Panc1 (cell line): Measurements from ENCODE around the gene ZNF470. TPM values are rescaled to one million over a fixed set of nuclear protein-coding genes. Genes with fewer than 3 reads are reported as not detected.

Experiments used
- ATAC-seq: fragments of 200-7000 bp; cut with Tn5 transposase; 2 replicates; pipeline ENCODE4 v1.9.1; 2020; ENCODE audit warnings: mild to moderate bottlenecking, moderate library complexity
- Bru-seq: library from RNA; stranded (reverse); fragments of 400-500 nt; gene quantifications from one replicate; lab custom pipeline; 2021; lab: Mats Ljungman, UMichigan
- BruChase-seq, 2 experiments: library from RNA; stranded (reverse); fragments of 400-500 nt; gene quantifications; one replicate each; lab custom pipeline; 2021; lab: Mats Ljungman, UMichigan
- BruUV-seq: library from RNA; stranded (reverse); fragments of 400-500 nt; replicated peaks from 2 replicates; lab custom pipeline; 2021; lab: Mats Ljungman, UMichigan
- CTCF ChIA-PET: fragments of 300-600 bp; sonication (Branson Sonifier 250); formaldehyde crosslinking; loops from one replicate; lab custom pipeline; 2022; ENCODE audit warnings: antibody characterized with exemption; lab: Charles Lee
- POLR2A ChIA-PET: fragments of 300-600 bp; sonication (Branson Sonifier 250); formaldehyde crosslinking; loops from one replicate; lab custom pipeline; 2022; ENCODE audit warnings: antibody characterized with exemption; lab: Charles Lee
- DNase-seq: peaks from one replicate; pipeline ENCODE4 v3.0.0-alpha.2; 2010; ENCODE audit warnings: low read depth, low spot score
- H3K27ac ChIP-seq: 2 replicates; pipeline ENCODE4 v1.5.1; 2011; ENCODE audit warnings: mild to moderate bottlenecking, low read length, inconsistent platforms
- H3K27me3 ChIP-seq: fragments of 200-500 bp; sonication (Bioruptor generic); 2 replicates; pipeline ENCODE4 v1.6.0; 2014; ENCODE audit warnings: low read length, inconsistent platforms; ENCODE audit not compliant: control insufficient read depth, insufficient read depth
- H3K36me3 ChIP-seq: fragments of 200-500 bp; sonication (Bioruptor generic); 2 replicates; pipeline ENCODE4 v1.5.1; 2014; ENCODE audit warnings: inconsistent platforms, mild to moderate bottlenecking, low read length, moderate library complexity; ENCODE audit not compliant: control insufficient read depth, insufficient read depth
- H3K4me1 ChIP-seq: 2 replicates; pipeline ENCODE4 v1.5.1; 2011; ENCODE audit warnings: inconsistent platforms, mild to moderate bottlenecking, low read length, moderate library complexity; ENCODE audit not compliant: control insufficient read depth, insufficient read depth
- H3K4me3 ChIP-seq, 2 experiments: 2 replicates each; pipeline ENCODE4 v1.5.1; 2011 to 2012; ENCODE audit warnings: low read depth in 2 of 2, low read length in 2 of 2, mild to moderate bottlenecking in 2 of 2, inconsistent platforms in 1 of 2, moderate library complexity in 1 of 2
- H3K9me3 ChIP-seq: fragments of 200-500 bp; sonication (Bioruptor generic); 2 replicates; pipeline ENCODE4 v1.5.1; 2014; ENCODE audit warnings: low read depth, mild to moderate bottlenecking, inconsistent platforms, low read length, moderate library complexity; ENCODE audit not compliant: control insufficient read depth, insufficient read depth
- CTCF ChIP-seq: fragments of 450-650 bp; IDR thresholded peaks from 2 replicates; pipeline ENCODE4 v1.5.1; 2017; ENCODE audit warnings: mild to moderate bottlenecking
- POLR2AphosphoS5 ChIP-seq: IDR thresholded peaks from 2 replicates; pipeline ENCODE4 v1.6.1; 2012; ENCODE audit warnings: mild to moderate bottlenecking, low read depth, low read length, moderate library complexity
- SIN3A ChIP-seq: IDR thresholded peaks from 2 replicates; pipeline ENCODE4 v1.6.1; 2012; ENCODE audit warnings: low read depth, mild to moderate bottlenecking, low read length, moderate library complexity, borderline replicate concordance; ENCODE audit not compliant: insufficient read depth
- TCF7L2 ChIP-seq: IDR thresholded peaks from 2 replicates; pipeline ENCODE4 v1.6.1; 2011; ENCODE audit warnings: mild to moderate bottlenecking, low read depth, low read length, inconsistent platforms
- in situ Hi-C: cut with HindIII; loops from 2 replicates; pipeline ENCODE4 v1.10.0; 2016; ENCODE audit warnings: low sequenced_read_pairs, low pct_unique_long_range_greater_than_20kb
- intact Hi-C: fragments of 100-400 bp; cut with micrococcal nuclease; formaldehyde crosslinking; loops from one replicate; pipeline ENCODE4 v1.10.0; 2022; ENCODE audit not compliant: unreplicated experiment
- long read RNA-seq: library from polyadenylated mRNA; unstranded; transcript quantifications from one replicate; pipeline ENCODE4 v2.0.0, GENCODE V29; 2021; ENCODE audit not compliant: unreplicated experiment
- polyA plus RNA-seq: library from polyadenylated mRNA; unstranded; fragments of >200 nt; gene quantifications from one replicate; pipeline ENCODE4 v1.2.1, GENCODE V29; 2012; ENCODE audit warnings: missing spikeins; ENCODE audit not compliant: insufficient read length
- total RNA-seq: library from RNA; stranded (reverse); gene quantifications from one replicate; pipeline ENCODE4 v1.2.1, GENCODE V29; 2021; ENCODE audit not compliant: unreplicated experiment
- TF ChIP-seq, protein P1 (sequence below), 2 experiments: IDR thresholded peaks; 2 replicates each; pipeline ENCODE4 v1.6.1; 2011 to 2012; ENCODE audit warnings: low read depth in 2 of 2, control low read depth in 1 of 2, low read length in 1 of 2, mild to moderate bottlenecking in 1 of 2, moderate library complexity in 1 of 2; ENCODE audit not compliant: insufficient read depth in 1 of 2

ZNF470 gene
- total RNA-seq (not detected), Bru-seq, nascent RNA (percentile 9 among the genes with signal in this experiment), BruChase-seq, experiment 1, labeled RNA remaining after a 2-hour chase (not detected), BruChase-seq, experiment 2, labeled RNA remaining after a 6-hour chase (percentile 10 among the genes with signal in this experiment)
- polyA plus RNA-seq: not detected
- long read RNA-seq: 0 reads

DNA sequence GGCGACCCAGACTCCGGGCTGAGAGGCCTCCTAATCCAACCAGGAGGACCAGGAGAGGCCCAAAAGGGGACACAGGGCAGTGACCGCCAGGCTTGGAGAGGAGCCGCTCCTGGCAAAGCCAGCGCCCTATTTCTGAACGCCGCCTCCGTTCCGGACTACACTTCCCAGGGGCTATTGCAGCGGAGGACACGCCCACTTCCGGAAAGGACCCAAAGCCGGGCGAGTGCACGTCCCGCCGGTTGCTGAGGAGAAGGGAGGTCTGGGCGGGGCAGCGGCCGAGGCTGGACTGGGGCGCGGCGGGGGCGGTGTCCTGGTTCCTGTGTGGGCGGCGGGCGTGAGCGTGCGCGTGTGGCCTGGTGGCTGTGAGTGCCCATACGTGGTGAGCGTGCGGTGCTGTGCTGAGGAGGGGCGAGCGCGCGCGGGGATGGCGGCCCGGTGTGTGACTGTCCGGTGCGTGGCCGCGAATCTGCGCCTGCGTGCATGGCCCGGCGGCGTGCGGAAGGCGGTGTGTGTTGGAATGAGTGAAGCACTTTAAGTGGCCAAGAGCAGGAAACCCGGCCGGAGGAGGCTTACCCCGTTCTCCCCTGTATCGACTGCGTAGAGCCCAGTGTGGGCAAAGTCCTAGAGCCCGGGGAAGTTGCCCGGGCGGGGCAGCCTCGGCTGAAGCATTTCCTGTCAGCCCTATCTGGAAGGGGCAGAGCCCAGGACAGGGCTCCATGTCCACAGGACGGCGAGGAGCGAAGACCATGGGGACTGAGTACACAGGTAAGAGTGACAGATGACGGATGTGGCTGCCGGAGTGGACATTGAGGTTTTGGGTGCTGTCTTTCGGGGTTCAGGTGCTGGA is at the start of gene ZNF470:
Gene ZNF470, plus strand, starts transcription at position 195 of the 847 bp plus-strand sequence. CDS start 2,844 bp downstream, outside the sequence.
- peaks cover 49% of the 10 kb centered on the region; the same call in 1 of the 2 replicates for H3K9me3 ChIP-seq
- H3K27me3 ChIP-seq: no peaks in the 10 kb centered on the region
- in situ Hi-C loops (no loop called here), intact Hi-C loops (no loop called here)
- ChIA-PET CTCF (no interaction called here), POLR2A (no interaction called here)
- no peaks in the 10 kb centered on the region for H3K36me3 ChIP-seq
- H3K4me3 ChIP-seq: peak within 1 kb of the TSS in 1 of 2 experiments; percentile 34; a peak in 1 of 4 replicates
- H3K27ac ChIP-seq: no peak within 1 kb of the TSS
- BruUV-seq: no TSS peak
- no peaks in the 10 kb centered on the region for H3K4me1 ChIP-seq
- TF ChIP-seq TCF7L2: no peak
- TF ChIP-seq CTCF: no peak
- TF ChIP-seq POLR2AphosphoS5: no peak
- TF ChIP-seq SIN3A: no peak
- TF ChIP-seq, protein P1, sequence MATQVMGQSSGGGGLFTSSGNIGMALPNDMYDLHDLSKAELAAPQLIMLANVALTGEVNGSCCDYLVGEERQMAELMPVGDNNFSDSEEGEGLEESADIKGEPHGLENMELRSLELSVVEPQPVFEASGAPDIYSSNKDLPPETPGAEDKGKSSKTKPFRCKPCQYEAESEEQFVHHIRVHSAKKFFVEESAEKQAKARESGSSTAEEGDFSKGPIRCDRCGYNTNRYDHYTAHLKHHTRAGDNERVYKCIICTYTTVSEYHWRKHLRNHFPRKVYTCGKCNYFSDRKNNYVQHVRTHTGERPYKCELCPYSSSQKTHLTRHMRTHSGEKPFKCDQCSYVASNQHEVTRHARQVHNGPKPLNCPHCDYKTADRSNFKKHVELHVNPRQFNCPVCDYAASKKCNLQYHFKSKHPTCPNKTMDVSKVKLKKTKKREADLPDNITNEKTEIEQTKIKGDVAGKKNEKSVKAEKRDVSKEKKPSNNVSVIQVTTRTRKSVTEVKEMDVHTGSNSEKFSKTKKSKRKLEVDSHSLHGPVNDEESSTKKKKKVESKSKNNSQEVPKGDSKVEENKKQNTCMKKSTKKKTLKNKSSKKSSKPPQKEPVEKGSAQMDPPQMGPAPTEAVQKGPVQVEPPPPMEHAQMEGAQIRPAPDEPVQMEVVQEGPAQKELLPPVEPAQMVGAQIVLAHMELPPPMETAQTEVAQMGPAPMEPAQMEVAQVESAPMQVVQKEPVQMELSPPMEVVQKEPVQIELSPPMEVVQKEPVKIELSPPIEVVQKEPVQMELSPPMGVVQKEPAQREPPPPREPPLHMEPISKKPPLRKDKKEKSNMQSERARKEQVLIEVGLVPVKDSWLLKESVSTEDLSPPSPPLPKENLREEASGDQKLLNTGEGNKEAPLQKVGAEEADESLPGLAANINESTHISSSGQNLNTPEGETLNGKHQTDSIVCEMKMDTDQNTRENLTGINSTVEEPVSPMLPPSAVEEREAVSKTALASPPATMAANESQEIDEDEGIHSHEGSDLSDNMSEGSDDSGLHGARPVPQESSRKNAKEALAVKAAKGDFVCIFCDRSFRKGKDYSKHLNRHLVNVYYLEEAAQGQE (IDR thresholded peaks at IDR 0.05; ENCODE audit: insufficient read depth in 1 of 2, low read depth in 2 of 2, low read length in 1 of 2): no peak
- no peak for ATAC-seq
- no peak for DNase-seq

GRCh38 chr19:56525214-56525860 is 41.9 kb upstream of the ZNF470 start:
- no peak overlapping the region for H3K4me3 ChIP-seq
- in situ Hi-C loops: no loop called here
- ATAC-seq (no peak), DNase-seq (no peak)
- no TSS peak for BruUV-seq
- ChIA-PET CTCF (no interaction called here), POLR2A (no interaction called here)
- H3K27ac ChIP-seq: no peak overlapping the region
- peaks cover 55% of the 10 kb centered on the region for H3K9me3 ChIP-seq
- intact Hi-C loops: no loop called here
- TF ChIP-seq SIN3A (no peak), TCF7L2 (no peak), CTCF (no peak), POLR2AphosphoS5 (no peak)
- TF ChIP-seq, protein P1 (IDR thresholded peaks at IDR 0.05; ENCODE audit: insufficient read depth in 1 of 2, low read depth in 2 of 2, low read length in 1 of 2): no peak
- H3K4me1 ChIP-seq: no peaks in the 10 kb centered on the region
- no peaks in the 10 kb centered on the region for H3K36me3 ChIP-seq
- H3K27me3 ChIP-seq: no peaks in the 10 kb centered on the region
